DMS53 treated with DMSO at 0.1 percent for 48 hours (cell line): Measurements from ENCODE around the gene LPAR5.

Experiments used
- DNase-seq: peaks from one replicate; lab custom pipeline; 2025; ENCODE audit not compliant: unreplicated experiment; lab: John Stamatoyannopoulos, UW

LPAR5 gene

GRCh38 chr12:6639151-6639801 lies 3.5 kb upstream of the LPAR5 start:
- no peak for DNase-seq

DNA sequence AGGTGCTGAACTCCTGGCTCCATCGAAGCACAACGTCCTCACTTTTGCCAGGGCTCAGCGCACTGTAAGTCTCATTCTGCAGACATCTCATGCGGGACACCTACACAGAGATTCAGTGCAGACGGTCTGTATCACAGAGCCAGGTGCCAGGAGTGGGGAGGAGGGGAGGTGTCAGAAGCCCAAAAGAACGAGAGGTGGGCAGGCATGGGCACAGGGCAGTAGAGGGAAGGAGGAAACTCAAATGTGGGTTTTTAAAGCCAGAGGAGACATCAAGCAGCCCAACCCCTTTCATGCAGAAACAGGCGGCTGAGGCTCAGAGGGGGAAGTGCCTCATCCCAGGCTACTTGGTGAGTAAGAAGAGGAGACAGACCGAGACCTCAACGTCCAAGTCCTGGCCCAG lies 2.5 kb upstream of the LPAR5 start:
- no peak for DNase-seq

DNA sequence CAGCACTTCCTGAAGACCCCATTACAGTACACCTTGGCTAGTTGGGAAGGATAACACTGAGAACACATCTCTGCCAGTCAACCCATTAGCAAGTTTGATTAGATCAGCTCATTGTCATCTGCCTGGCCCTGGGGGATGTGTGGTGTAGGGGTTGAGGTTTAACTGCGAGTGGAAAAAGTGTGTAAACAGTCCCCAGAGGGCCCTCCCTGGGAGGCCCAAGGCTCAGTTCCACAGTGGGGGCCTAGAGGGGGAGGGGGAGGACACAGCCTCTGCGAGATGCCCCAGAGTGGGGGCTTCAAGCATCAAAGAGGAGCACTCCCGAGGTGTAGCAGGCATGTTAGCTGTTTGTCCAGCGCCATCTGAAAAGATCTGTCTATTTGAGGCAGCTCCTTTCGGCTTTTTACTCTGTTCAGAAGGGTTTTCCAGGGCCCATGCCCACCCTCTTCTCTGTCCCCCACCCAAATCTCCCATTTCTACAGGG lies 344 bp downstream of the LPAR5 start:
- DNase-seq = no peak

DNA sequence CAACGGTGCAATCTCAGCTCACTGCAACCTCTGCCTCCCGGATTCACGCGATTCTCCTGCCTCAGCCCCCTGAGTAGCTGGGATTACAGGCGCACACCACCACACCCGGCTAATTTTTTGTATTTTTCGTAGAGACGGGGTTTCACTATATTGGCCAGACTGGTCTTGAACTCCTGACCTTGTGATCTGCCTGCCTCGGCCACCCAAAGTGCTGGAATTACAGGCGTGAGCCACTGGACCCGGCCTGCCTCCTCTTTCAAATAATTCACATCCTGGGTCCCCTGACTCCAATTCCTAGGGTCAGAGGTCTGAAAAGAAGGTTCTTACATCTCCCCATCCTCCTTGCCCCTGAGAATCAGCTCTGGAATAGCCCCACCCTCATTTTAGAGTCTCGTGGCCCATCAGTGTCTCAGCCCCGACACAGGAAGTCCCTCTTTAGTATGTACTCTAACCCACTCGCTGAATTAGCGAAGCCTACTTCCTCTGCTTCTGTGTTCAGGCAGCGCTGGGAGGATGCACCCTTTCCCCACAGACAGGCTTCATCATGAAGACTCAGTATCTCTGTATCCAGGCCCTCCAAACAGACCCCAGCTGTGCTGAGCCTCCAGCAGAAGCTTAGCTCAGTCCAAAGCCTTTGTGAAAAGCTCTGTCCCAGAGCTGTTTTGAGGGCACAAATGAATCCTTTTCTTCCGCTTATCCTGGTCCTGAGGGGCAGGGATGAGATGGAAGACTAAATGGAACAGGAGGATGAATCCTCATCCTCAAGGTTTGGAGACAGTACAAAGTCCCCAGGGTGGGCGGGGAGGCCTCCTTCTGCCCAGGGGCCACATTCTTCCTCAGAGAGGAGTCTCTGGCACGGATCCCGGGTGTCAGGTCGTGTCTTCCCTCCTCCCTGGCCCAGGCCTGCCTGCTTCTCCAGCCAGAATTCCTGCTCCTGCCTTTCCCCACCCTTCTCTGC lies 3.5 kb downstream of the LPAR5 start:
- peak; percentile 53 for DNase-seq

DNA sequence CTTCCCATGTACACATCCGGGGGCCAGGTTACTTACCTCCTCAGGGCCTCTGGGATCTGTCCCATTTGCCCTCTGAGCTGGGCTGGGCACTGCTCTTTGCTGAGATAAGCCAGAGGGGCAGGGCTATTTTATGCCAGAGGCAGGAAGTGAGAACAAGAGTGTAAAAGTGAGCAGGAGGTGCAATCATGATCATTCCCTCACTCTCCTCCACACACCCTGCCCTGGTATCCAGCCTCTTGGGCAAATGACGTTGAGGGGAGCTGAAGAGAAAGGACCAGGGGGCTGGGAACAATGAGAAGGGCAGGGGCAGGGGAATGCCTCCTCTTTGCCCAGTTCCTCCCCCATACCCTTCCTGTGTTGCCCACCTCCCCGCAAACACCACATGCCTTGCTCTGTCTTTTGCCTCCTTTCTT lies 4.2 kb downstream of the LPAR5 start:
- no peak for DNase-seq

DNA sequence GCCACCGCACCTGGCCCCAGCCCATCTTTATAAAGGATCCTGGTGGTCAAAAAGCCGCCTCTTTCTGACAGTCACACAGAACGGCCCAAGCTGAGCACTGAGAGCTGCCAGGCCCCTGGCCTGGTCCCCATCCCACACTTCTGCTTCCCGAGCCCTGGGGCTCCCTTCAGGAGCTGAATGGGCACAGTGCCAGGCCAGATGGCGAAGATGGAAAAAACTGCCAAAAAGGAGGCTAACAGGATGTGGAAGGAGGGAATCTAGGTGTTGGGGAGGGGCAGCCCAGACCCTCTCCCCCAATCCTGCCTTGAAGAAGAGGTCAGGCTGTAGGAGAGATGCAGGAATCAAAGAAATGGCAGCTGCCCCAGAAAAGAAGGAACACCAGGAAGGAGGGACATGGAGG lies 5.0 kb downstream of the LPAR5 start:
- no peak for DNase-seq

- DNase-seq = no peak
Observed at GRCh38 chr12:6627616-6628015, 8.1 kb downstream of the LPAR5 start.

- DNase-seq = no peak
Observed at GRCh38 chr12:6626654-6627283, 9.0 kb downstream of the LPAR5 start.

- DNase-seq = no peak
Observed at GRCh38 chr12:6620885-6621274, 14.9 kb downstream of the LPAR5 start.

- DNase-seq = no peak
Observed at GRCh38 chr12:6620137-6620884, 15.4 kb downstream of the LPAR5 start.

- DNase-seq = no peak
Observed at GRCh38 chr12:6618483-6619225, 17.1 kb downstream of the LPAR5 start.

- no peak for DNase-seq
Observed at GRCh38 chr12:6615802-6616201, 20.0 kb downstream of the LPAR5 start.

DNA sequence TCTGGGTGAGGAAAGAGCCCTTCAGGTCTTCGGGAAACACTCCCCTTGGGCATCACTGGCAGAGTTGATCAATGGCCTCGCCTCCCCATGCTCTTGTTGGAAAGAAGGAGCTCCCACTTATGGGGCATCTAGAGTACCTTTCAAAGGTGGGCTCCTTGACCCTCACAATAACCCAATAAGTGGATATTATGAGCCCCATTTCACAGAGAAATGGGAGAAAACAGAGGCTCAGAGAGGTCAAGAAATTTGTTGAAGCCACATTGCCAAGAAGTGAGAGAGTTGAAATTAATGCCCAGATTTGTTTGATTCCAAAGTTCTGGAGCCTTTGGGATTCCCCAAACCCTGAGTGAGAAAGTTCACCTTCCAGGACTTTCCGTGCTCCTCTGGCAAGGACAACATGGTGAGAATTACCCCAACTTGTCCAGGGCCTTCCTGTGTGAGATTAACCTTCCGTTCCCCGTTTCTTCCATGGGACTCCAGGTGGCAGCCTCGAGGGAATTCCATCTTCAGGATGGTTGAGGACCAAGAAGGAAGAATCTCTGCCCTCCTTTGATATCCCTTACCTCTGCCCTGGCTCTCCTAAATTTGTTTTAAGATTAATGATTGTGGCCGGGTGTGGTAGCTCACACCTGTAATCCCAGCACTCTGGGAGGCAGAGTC lies 21.1 kb downstream of the LPAR5 start:
- DNase-seq = no peak

GRCh38 chr12:6613776-6614512 lies 21.8 kb downstream of the LPAR5 start:
- DNase-seq = peak; percentile 98

- peak; percentile 72 for DNase-seq
Observed at GRCh38 chr12:6613015-6613775, 22.6 kb downstream of the LPAR5 start.

- DNase-seq = peak; percentile 53
Observed at GRCh38 chr12:6612652-6613014, 23.1 kb downstream of the LPAR5 start.

- no peak for DNase-seq
Observed at GRCh38 chr12:6612247-6612646, 23.5 kb downstream of the LPAR5 start.

- no peak for DNase-seq
Observed at GRCh38 chr12:6608592-6609281, 27.0 kb downstream of the LPAR5 start.
